Measurements from ENCODE around the gene AIP.
A peak's percentile ranks its signal among the peaks of the same experiment; 100 is the strongest.
"Not testable (repeated sequence)": the region's sequence is repeated elsewhere in the genome, so short reads cannot be mapped to it uniquely, and the experiment has no call there.

Gene AIP

DNA sequence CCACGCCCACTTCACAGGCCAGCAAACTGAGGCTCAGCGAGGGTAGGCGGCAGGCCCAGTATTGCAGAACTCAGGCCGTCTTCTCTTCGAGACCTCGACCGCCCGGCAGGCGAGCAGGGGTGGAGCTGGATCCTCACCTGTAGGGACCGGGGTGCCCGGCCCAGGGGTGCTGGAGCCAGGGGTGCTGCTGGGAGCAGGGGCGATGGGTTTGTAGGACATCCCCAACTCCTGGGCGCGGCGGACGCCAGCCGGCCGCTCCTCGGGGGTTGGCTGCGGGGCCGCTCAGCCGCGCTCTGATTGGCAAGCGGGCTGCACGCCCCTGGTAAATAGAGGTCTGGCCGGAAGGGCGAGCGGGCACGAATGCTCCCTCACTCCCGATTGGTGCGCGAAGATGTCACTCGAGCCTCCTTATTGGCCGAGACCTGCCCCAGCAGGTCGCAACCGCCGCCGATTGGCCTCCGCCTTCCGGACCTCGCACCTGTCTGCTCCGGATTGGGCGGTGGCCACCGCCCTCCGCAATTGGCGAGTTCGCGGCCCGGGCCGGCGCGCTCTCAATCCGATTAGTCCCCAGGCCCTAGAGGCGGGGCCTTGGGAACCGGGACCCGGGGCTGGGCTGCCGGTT is 25.1 kb downstream of the AIP start, which contains the start of gene CDK2AP2:
Gene CDK2AP2 (minus strand): TSS at position 299 of the 622 bp plus-strand sequence. CDS start 80 bp downstream, at position 219.
- peak; percentile 99 for DNase-seq

DNA sequence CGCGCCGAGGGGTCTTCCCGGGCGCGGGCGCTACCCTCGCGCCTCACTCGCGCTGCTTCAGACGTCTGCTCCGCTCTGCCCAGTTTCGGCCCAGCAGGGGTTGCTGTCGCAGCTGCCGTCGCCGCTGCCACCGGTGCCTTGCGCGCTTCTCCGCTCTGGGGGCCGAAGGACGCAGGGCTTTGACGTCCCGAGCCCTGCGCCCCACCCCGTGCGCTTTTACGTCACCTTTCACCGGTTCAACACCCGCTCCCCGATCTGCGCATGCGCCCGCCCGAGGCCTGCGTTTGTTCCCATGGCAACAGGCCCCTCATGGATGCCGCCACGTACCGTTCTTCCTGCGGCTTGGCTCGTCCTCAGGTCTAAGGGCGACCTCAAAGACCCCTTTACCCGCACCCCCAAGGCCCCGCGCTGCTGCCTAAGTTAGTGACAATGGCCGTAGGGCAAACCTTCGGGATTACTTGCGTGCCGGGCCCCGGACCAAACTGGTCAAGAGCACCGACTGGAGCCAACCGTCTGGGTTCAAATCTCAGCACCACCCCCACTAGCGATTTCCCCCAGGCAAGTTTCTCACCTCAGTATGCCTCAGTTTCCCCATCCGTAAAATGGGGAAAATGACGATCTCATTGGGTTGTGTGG is 25.8 kb downstream of the AIP start:
- peak; percentile 98 for DNase-seq

DNA sequence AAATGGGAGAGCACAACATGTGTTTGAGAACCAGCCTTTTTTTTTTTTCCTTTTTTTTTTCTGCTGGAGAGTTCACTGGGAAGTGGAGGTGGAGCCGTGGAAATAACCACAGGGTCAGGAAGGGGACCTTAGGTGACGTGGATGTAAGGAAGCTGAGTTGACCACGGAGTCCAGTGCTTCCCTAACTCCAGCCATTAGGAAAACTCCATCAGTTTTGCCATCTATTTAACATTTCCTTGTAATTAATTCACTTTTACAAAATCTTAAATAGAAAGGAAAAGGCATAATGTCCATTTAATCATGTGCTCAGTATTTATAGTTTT is 27.2 kb downstream of the AIP start:
- no peak for DNase-seq

DNA sequence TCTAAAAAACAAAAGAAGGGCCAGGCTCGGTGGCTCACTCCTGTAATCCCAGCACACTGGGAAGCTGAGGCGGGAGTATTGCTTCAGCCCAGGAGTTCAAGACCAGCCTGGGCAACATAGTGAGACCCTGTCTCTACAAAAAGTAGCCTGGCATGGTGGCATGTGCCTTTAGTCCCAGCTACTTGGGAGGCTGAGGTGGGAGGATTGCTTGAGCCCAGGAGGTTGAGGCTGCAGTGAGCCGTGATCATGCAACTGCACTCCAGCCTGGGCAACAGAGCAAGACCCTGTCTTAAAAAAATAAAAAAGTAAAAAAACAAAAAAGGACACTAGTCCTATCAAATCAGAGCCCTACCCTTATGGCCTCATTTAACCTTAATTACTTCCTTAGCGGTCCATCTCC is 28.7 kb downstream of the AIP start:
- not testable (repeated sequence) for DNase-seq

DNA sequence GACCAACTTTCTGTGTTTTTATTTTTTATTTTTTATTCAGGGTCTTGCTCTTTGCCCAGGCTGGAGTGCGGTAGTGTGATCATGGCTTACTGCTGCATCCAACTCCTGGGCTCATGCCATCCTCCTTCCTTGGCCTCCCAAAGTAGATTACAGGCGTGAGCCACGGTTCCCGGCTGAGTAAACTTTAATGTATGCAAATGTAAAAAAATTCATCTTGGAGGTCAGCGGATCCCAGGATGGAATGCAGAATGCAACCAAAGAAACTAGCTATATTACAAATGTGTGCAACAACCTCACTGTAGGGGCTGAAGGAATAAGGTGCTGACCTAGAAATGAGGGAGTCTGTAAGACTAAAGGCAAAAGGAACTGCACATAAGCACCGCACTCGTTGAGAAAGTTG is 31.3 kb downstream of the AIP start:
- no peak for DNase-seq

DNA sequence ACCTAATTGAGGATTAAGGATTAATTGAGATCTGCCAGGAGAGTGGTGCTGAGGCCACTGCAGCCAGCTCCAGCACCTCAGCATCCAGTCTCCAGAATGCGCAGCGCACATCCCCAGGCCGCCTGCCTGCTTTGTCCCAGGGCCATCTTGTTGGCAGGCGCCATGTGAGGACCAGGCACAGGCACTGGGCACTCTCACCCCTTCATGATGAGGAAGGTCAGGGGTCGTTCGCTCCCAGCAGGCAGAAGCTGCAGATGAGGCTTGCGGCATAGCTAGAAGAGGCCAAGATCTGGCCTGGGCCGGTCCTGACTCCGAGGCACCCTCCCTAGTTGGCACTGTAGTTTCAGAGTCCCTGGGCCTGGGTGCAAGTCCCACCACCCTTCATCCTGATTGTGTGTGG is 34.0 kb downstream of the AIP start:
- no peak for DNase-seq

DNA sequence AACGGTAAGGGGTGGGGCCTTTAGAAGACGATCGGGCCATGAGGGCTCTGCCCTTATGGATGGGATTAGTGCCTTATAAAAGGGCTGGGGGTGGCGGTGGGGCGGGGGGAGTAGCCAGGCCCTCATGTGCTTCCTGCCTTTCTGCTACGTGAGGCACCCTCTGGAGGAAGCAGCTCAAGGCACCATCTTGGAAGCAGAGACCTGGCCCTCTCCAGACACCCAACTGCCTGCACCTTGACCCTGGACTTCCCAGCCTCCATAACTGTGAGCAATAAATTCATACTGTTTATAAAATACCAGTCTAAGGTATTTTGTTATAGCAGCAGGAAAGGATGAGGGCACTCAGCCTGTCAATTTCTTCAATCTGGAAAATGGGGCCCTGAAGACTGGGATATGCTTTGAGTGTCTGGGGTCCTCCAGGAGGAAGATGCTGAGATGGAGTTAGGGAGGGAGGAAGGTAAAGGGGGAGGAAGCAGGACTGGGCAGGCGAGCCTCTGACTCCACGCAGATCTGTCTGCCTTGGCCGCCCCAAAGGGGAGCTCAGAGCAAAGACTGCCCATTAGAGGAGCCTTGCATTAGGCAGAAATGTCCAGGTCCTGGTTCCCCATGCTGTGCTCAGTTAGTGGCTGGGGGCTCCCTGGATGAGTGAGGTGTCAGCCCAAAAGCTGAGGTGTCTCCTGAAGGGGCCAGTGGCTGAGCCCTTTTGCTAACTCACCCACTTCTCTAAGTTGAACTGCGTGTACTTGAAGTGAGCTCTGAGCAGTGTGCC is 35.1 kb downstream of the AIP start:
- DNase-seq: no peak

DNA sequence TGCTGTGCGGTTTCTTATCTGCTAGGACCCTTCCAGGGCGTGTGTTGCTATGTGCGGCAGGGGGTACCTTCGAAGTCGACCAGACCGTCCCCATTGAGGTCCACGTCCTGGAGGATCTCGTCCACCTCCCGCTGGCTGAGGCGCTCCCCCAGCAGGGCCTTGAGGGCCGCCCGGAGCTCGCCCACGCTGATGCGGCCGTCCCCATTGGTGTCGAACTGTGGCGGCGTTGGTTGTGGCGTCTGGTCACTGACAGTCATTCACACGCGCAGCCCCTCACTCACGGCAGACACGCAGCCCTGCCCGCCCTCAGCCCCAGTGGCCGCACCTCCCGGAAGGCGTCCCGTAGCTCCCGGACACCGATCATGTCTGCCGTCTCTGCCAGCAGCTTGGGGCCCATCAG is 36.9 kb downstream of the AIP start:
- DNase-seq: no peak

DNA sequence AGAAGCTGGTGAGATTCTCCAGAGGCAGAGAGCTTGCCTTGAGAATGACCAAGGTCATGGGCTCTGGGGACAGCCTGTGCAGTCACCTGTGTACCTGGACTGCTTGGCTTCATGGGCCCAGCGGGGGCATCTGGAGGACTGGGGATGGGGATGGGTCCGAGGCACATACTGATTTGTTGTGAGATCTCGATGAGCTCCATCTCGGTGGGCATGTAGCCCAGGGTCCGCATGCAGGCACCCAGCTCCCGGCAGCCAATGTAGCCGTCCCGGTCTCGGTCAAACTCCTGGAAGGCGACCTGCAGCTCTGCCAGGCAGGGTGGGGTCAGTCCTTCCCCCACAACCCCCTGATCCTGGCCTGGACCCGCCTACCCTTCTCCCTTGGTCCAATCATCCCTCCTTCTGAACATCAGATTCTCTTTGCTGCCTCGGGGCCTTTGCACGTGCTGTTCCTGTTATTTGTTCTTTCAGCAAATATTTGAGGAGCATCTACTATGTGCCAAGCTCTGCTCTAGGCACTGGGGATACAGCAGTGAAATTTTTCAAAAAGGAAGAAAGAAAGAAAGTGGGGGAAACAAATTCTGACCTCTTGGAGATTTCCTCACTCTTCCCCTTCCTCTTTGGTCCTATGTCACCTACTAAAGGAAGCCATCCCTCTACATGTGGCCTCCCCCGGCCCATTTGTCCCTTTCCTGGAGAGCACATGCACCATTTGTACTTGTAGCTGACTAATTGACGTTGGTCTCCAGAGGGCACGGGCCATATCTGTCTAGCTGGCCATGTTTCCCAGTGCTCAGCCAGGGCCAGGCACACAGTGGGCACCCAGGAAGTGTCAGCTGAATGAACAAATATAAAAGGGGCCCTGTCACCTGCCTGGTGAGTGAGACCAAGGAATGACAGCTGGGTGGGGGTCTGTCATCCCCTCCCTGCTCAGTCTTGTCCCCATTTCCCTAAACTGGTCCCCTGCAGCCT is 38.3 kb downstream of the AIP start:
- DNase-seq: no peak

DNA sequence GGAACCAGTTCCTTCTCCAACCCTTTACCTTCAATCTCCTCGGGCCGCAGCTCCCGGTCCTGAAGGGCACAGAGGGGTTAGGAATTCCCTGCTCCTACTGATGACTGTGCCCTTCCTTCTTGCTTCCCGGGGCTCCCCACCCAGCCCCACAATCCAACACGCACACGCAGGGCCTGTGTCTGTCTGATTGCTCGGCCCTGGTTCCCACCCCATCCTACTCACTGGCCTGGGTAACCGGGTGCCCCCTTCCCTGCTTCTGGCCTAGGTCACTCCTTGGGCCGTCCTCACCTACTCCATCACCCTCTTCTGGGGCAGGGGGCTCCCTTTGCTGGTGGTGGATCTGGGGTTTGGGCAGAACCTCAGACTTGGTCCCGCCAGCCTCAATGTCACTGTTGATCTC is 39.1 kb downstream of the AIP start:
- no peak for DNase-seq

DNA sequence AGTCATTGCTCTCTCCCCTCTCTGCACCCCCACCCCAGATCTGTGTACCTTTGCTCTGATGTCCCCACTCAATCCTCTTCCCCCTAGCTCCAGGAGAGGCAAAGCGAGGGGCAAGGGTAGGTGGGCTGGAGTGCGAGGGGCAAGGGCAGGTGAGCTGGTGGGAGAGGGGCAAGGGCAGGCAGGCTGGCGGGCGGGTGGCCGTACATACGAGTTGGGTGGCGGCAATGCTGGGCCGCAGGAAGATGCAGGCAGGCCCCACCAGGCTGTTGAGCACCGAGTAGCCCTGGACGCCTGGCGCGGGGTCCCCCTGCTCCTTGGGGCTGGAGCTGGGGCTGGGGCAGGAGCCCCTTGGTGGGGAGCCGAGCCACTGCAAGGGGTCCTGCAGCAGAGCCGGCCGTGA is 39.5 kb downstream of the AIP start:
- no peak for DNase-seq

DNA sequence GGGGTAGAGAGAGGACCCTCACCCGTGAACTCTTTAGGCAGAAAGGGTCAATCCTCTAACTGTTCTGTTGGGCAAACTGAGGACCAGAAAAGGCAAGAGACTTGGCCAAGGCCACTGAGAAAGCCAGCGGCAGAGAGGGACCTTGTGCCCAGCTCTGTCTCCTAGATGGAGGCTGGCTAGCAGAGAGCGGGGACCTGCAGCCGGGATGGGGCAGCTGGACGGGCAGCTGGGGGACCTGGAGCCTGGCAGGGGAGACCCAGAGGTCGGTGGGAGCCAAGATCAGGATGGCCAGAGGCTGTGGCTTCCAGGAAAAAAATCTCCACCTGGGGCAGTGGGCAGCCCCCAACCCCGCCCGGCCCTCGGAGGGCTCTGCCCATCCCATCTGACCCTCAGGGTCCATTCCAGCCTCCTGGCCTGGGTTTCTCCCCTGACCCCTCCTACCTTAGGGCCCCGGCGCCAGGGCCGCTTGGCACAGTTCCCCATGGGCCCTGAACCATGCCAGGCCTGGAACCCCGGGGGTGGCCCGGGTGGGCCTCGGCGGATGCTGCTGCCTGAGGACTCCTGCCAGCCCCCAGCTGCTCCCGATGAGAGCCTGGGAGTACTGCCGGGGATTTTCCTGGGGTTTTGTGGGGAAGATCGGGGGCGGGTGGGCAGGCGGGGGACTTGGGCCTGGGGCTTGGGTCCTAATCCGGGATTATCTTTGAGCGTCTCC is 40.2 kb downstream of the AIP start, which contains the start of gene CABP2:
Gene CABP2 (minus strand): TSS at position 603 of the 712 bp plus-strand sequence. CDS start 120 bp downstream, at position 483.
- DNase-seq: no peak

DNA sequence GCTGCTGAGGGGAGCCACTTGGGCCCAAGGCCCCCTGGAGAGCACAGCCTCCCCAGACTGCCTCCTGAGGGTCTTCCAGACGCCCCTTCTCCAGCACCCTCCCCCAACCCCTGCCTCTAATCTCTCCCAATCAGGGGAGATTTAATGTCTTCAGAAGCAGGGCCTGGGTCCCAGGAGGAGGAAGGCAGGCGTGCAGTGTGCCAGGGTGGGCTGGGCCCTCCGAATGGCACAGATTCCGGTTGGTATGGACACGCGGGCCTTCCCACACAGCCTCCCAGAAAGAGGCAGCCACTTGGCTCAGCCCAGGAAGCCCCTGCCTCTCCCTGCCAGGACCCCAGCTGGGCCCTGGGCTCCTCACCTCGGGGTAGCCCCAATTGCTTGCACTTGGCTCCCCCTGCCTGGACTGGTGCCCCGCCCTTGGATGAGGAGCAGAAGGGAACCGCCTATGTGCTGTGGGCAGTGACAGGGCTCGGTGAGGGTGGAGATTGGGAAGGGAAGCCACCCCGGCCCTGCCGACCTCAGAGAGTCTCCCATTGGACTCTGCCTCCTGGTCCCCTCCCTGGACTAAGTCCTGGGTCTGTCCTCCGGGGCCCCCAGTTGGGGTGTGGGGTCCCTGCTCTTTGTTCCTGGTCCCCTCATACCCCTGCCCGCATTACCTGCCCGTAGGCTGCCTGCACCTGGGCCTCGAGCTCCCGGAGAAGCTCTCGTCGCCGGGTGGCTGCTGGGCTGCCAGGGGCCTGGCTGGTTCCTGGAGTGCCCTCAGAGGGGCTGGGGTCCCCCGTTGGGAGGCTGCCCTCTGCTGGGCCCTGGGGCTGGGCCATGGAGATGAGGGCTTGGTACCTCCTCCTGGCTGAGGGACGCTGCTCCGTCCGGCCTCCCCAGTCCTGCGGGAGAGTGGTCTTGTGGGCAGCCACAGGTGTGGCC is 41.0 kb downstream of the AIP start:
- no peak for DNase-seq

DNA sequence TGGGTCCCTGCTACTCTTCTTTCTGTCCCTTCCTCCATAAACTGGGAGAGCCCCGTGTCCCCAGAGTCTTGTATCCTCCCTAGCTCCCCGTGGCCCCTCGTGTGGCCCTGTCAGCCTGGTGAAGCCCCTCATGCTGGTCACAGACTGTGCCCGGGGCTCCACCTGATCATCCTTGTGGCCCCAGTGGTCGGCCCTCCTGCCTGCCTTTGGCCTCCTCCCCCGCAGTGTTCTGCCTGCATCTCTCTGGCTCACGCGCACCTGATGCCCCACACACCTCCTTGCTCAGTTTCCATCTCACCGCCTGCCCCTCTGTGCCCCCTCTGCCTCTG is 41.6 kb downstream of the AIP start:
- DNase-seq: no peak

DNA sequence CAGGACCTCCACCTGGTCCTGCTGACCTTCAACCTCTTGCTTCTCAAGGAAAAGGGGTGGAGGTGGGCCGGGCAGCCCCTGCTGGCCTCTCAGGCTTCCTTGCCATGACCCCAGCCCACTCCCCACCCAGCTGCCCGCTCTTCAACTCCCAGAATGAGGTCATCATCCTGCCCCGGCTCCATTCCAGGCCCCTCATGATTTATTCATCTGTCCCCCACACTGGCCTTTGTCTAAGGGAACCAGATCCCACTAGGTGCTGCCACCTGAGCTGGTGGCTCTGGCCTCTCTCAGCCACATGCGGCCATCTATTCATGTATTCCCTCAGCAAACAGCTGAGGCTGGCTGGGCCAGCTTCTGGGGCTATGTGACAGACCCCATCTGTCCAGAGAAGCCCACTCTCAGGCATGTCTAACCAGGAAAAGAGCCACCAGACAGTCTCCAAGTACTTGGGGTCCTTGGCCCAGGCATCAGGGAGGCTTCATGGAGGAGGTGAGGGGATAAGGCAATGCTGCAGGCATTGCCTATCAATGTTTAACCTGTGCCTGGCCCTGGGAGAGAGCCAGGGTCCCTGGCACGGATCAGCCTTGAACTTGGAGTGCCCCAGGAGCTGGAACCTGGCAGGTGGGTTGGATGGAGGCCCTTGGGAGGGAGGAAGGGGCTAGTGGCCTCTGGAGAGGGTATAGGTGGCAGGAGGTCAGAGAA is 42.6 kb downstream of the AIP start:
- DNase-seq: no peak

DNA sequence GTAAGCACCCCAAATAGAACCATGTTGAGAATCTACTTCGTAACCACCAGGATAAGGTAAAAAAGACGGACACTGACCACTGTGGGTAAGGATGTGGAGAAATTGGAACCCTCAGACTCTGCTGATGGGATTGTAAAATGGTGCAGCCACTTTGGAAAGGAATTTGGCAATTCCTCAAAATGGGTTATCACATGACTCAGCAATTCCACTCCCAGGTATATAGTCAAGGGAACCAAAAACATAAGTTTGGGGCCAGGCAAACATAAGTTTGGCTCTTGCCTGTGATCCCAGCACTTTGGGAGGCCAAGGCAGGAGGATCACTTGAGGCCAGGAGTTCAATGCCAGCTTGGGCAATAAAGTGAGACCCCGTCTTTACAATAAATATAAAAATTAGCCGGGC is 45.5 kb downstream of the AIP start:
- no peak for DNase-seq

DNA sequence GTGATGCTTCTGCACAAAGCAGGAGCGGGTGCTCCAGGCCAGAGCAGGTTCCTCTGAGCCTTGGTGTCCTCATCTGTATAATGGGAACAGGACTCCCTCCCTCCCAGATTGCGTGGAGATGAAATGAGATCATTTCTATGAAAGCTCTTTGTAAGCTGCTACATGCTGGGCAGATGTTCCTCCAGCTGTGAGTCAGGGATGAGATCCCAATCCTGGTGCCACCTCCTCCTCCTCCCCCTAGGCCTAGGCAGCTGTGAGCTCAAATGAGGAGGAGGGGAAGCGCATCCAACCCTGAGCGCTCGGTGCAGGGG is 47.4 kb downstream of the AIP start:
- DNase-seq: no peak

DNA sequence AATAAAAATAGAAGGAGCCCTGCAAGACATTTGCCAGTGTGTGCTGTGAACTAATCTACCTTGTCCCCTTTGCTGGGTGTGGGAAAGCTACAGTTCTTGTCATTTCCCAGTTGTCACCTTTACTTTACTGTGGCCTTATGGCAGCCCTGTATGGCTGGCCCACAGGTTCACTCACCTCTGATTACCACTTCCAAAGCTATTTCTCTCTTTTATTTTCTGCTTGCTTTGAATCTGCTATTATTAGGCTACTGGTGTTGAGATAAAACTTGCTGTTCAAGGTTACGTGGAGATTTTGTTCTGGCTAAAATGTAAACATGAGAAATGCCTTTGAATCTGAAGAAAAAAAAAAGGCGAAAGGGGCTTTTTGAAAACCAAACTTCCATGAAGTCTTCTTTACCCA is 50.1 kb downstream of the AIP start:
- no peak for DNase-seq

DNA sequence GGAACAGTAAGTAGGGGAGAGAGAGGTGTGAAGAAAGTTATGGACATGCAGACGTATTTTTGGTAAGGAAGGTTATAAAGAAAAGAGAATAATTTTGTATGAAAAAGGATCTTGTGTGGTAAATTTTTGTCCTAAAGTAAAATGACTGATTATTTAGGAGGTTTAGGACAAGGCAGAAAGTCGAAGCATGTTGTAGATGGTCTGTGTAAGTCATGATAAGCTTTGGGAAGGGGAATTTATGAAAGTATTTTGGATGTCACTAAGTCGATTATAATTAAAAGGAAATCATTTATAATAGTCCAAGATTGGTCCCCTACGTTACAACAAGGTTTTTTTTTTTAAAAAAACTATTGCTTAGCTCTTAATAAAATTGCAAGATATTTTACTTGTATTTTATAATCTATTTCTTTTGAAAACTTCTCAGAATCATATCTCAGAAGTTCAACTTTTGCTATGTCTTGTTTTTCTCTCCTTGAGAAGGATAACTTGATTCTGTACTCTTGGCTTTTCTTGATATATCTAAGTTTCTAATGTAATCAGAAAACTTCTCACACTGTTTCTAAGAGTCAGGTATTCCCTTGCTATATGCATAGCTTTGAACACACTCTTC is 51.3 kb downstream of the AIP start:
- no peak for DNase-seq

DNA sequence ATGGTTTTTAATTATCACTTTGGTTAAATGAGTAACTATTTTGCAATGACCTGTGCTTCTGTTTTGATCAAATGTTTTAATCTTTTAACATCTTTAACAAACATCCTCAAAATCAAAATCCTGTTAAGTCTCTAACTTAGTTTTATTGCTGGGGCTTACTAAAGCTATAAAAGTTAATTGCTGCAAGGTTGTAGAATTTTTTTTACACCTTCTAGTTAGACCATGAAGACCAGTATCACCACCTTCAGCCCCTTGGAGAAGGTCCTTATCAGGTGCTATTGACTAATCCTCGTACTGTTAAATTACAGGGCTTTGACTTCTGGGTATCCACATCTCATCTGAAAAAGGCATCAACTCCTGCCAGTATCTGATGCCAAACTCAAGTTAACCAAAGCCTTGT is 52.7 kb downstream of the AIP start:
- DNase-seq: no peak

DNA sequence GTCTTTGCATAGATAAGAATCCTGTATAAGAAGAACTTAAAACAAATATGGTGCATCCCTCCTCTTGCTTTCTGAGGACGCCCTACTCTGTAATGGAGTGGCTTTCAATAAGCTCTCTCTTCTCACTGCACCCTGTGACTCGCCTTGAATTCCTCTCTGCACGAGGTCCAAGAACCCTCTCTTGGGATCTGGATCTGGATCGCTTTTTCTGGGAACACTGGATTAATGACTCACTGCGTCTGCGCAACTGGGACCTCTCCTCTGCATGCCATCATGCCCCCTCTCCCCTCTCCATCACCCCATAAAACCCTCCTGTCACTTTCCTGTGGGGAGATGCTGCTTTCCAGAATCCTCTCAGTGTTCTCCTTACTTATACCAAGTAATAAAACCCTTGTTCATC is 55.5 kb downstream of the AIP start:
- DNase-seq: no peak

Measured in activated naive CD4-positive, alpha-beta T cell treated with Interleukin-2 at 50 U/mL for 16 hours (primary cell).